Stimulated activated CD4-positive, alpha-beta T cell treated with anti-CD3 and anti-CD28 coated beads, Interleukin-4, amount 100 ng/mL, for 24 hours (primary cell): ENCODE measurements around the gene ZFP36L2.
A peak's percentile ranks its signal among the peaks of the same experiment; 100 is the strongest.

ENCODE experiments used
- DNase-seq: peaks from one replicate; pipeline ENCODE4 v3.0.0-alpha.2; 2020

Gene ZFP36L2

GRCh38 chr2:43184339-43184895, 42.0 kb downstream of the ZFP36L2 start:
- peak; percentile 70 for DNase-seq

- no peak for DNase-seq
These were observed 42.7 kb downstream of the ZFP36L2 start for GRCh38 chr2:43183743-43184142.

- DNase-seq, result no peak
These were observed 45.5 kb downstream of the ZFP36L2 start for GRCh38 chr2:43180897-43181296.

- no peak for DNase-seq
These were observed 46.5 kb downstream of the ZFP36L2 start for GRCh38 chr2:43179942-43180341.

- no peak for DNase-seq
These were observed 47.5 kb downstream of the ZFP36L2 start for GRCh38 chr2:43178602-43179542.

- no peak for DNase-seq
These were observed 48.3 kb downstream of the ZFP36L2 start for GRCh38 chr2:43178055-43178598.

GRCh38 chr2:43176449-43176848, 50.0 kb downstream of the ZFP36L2 start:
- no peak for DNase-seq

GRCh38 chr2:43175876-43176275, 50.5 kb downstream of the ZFP36L2 start:
- no peak for DNase-seq

GRCh38 chr2:43175020-43175441, 51.4 kb downstream of the ZFP36L2 start:
- no peak for DNase-seq

GRCh38 chr2:43174368-43174916, 52.0 kb downstream of the ZFP36L2 start:
- peak; percentile 82 for DNase-seq
